ENCODE data around the gene ATP6V0E1. TPM values are rescaled to one million over a fixed set of nuclear protein-coding genes. Genes with fewer than 3 reads are reported as not detected.

Gene ATP6V0E1
- total and polyA plus RNA-seq, 2 of the 4 experiments (the other 2 are of a cell fraction): 258 to 277 TPM

GRCh38 chr5:173045474-173045873, 61.9 kb downstream of the ATP6V0E1 start:
- Histone ChIP-seq H3K9me1 (ENCODE audit: insufficient read depth, low read length) (peaks cover 5% of the 10 kb centered on the region), H3K4me2 (ENCODE audit: low read depth, low read length) (no peak overlapping the region), H2BK20ac (ENCODE audit: low read depth, low read length) (peak overlapping the region; percentile 48; the same call in 1 of the 2 replicates), H2AK5ac (ENCODE audit: low read depth, low read length) (peak overlapping the region; percentile 27; the same call in 1 of the 2 replicates), H3K56ac (ENCODE audit: extremely low read depth, insufficient read depth, low read length) (no peak overlapping the region), H3K9ac (ENCODE audit: low read depth, low read length) (no peak overlapping the region), H3K27me3 (ENCODE audit: control insufficient read depth, insufficient read depth, low read length) (no peaks in the 10 kb centered on the region), H3K79me1 (ENCODE audit: low read depth in 1 of 2, low read length in 2 of 2) (no peaks in the 10 kb centered on the region), H3K4me3 (ENCODE audit: insufficient read depth, low read depth, low read length) (no peak overlapping the region), H4K20me1 (ENCODE audit: insufficient read depth, low read length) (no peaks in the 10 kb centered on the region), H2AK9ac (replicated peaks; ENCODE audit: low read depth, low read length, poor library complexity) (no peak overlapping the region), H4K91ac (ENCODE audit: insufficient read depth, low read depth, low read length) (peak overlapping the region; percentile 38), H3K36me3 (ENCODE audit: control insufficient read depth, insufficient read depth, low read length) (no peaks in the 10 kb centered on the region), H4K5ac (ENCODE audit: low read depth, low read length) (no peak overlapping the region), H2BK15ac (ENCODE audit: low read depth, low read length) (peak overlapping the region; percentile 78; the same call in 1 of the 3 replicates), H3K18ac (ENCODE audit: low read depth, low read length) (no peak overlapping the region), H3K9me3 (ENCODE audit: control insufficient read depth, insufficient read depth, low read length) (peaks cover 2% of the 10 kb centered on the region), H3K14ac (replicated peaks; ENCODE audit: low read depth, low read length) (no peak overlapping the region), H3K4me1 (ENCODE audit: control insufficient read depth, insufficient read depth, low read length) (peaks cover 13% of the 10 kb centered on the region), H3K4ac (ENCODE audit: low read depth, low read length) (peak overlapping the region; percentile 60), H2BK120ac (ENCODE audit: low read depth, low read length) (peak overlapping the region; percentile 48), H3K27ac (ENCODE audit: insufficient read depth, low read length) (no peak overlapping the region), H4K8ac (ENCODE audit: low read depth in 2 of 2, low read length in 2 of 2) (no peak overlapping the region), H2AFZ (replicated peaks; ENCODE audit: low read length, poor library complexity) (peak overlapping the region; percentile 23), H2BK5ac (ENCODE audit: low read depth, low read length, poor library complexity, severe bottlenecking) (no peak overlapping the region), H3K23ac (ENCODE audit: low read depth, low read length) (no peak overlapping the region)
- ChIA-PET CTCF (no interaction called here), POLR2A (ENCODE audit: unreplicated experiment) (no interaction called here)
- in situ Hi-C loops (cut with MboI; ENCODE audit: low sequenced_read_pairs): no loop called here
- no peak for ATAC-seq (ENCODE audit: low read depth)
- intact Hi-C loops (cut with micrococcal nuclease): no loop called here
- no TSS peak for BruUV-seq (replicated peaks)
- WGBS, 2 experiments (ENCODE audit: extremely low coverage in 2 of 2, insufficient read length in 1 of 2): 33% methylated on average over 1 of the region's 8 CpGs; no CpG with 5 or more reads in 1 of the 2 experiments
- DNase-seq: no peak
- dilution Hi-C loops (cut with HindIII; ENCODE audit: low sequenced_read_pairs, unreplicated experiment): no loop called here
- TF ChIP-seq MAZ (IDR thresholded peaks at IDR 0.05; ENCODE audit: borderline replicate concordance, low read depth, low read length) (no peak), RAD21 (IDR thresholded peaks at IDR 0.05; ENCODE audit: low read length) (no peak), RFX5 (IDR thresholded peaks at IDR 0.05; ENCODE audit: low read depth, low read length) (no peak), MAFK (IDR thresholded peaks at IDR 0.05; ENCODE audit: low read depth, low read length) (no peak), FOS (IDR thresholded peaks at IDR 0.05; ENCODE audit: low read depth, low read length) (no peak), CEBPB (IDR thresholded peaks at IDR 0.05; ENCODE audit: low read depth, low read length) (no peak), ELK1 (IDR thresholded peaks at IDR 0.05; ENCODE audit: borderline replicate concordance, low read depth, low read length) (no peak), NFE2L2 (IDR thresholded peaks at IDR 0.05; ENCODE audit: low read depth, low read length) (no peak), BHLHE40 (IDR thresholded peaks at IDR 0.05; ENCODE audit: low read depth, low read length) (no peak), SMC3 (IDR thresholded peaks at IDR 0.05; ENCODE audit: low read depth, low read length) (no peak), CHD1 (IDR thresholded peaks at IDR 0.05; ENCODE audit: low read depth, low read length) (no peak), RCOR1 (IDR thresholded peaks at IDR 0.05; ENCODE audit: insufficient replicate concordance, low read length) (no peak), MXI1 (IDR thresholded peaks at IDR 0.05; ENCODE audit: borderline replicate concordance, low read depth, low read length) (no peak), POLR2A (IDR thresholded peaks at IDR 0.05; ENCODE audit: low read depth, low read length) (no peak)
- TF ChIP-seq, protein P1, sequence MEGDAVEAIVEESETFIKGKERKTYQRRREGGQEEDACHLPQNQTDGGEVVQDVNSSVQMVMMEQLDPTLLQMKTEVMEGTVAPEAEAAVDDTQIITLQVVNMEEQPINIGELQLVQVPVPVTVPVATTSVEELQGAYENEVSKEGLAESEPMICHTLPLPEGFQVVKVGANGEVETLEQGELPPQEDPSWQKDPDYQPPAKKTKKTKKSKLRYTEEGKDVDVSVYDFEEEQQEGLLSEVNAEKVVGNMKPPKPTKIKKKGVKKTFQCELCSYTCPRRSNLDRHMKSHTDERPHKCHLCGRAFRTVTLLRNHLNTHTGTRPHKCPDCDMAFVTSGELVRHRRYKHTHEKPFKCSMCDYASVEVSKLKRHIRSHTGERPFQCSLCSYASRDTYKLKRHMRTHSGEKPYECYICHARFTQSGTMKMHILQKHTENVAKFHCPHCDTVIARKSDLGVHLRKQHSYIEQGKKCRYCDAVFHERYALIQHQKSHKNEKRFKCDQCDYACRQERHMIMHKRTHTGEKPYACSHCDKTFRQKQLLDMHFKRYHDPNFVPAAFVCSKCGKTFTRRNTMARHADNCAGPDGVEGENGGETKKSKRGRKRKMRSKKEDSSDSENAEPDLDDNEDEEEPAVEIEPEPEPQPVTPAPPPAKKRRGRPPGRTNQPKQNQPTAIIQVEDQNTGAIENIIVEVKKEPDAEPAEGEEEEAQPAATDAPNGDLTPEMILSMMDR (conservative IDR thresholded peaks at IDR 0.05; ENCODE audit: low read depth, low read length): no peak
- TF ChIP-seq, protein P2, sequence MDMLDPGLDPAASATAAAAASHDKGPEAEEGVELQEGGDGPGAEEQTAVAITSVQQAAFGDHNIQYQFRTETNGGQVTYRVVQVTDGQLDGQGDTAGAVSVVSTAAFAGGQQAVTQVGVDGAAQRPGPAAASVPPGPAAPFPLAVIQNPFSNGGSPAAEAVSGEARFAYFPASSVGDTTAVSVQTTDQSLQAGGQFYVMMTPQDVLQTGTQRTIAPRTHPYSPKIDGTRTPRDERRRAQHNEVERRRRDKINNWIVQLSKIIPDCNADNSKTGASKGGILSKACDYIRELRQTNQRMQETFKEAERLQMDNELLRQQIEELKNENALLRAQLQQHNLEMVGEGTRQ (IDR thresholded peaks at IDR 0.05; ENCODE audit: low read depth, low read length): no peak
